ENCODE results near the gene COL1A1.

The COL1A1 gene

DNA sequence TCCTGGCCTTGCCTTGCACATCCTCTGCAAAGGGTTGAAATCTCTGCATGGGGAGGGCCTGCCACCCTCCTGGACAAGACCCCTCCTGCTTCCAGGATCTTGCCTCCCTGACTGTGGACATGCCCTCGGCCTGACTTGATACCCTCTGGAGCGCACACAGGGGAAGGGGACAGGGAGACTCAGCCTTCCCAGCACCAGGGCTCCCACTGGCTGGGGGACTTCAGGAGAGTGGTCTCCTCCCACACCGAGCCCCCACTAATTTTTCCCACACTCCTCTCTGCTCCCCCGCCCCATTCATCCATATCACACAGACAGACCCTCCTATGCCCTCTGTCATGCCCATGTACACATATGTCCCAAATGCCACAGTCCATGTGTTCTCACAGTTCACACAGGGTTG lies 21.3 kb downstream of the COL1A1 start:
- DNase-seq (ENCODE audit: low read depth in 1 of 2, low spot score in 1 of 2) = no peak
- Histone ChIP-seq H3K27me3 (ENCODE audit: insufficient read depth, poor library complexity, severe bottlenecking) (no peaks in the 10 kb centered on the region), H3K27ac (replicated peaks) (no peak overlapping the region), H3K4me3 (replicated peaks; ENCODE audit: insufficient read depth, low read length) (no peak overlapping the region)
- TF ChIP-seq GABPA (IDR thresholded peaks at IDR 0.05; ENCODE audit: low read depth) (no peak), POLR2AphosphoS5 (IDR thresholded peaks at IDR 0.05; ENCODE audit: low read depth) (no peak), SPI1 (IDR thresholded peaks at IDR 0.05; ENCODE audit: borderline replicate concordance, low read depth) (no peak)
- TF ChIP-seq, protein P1, sequence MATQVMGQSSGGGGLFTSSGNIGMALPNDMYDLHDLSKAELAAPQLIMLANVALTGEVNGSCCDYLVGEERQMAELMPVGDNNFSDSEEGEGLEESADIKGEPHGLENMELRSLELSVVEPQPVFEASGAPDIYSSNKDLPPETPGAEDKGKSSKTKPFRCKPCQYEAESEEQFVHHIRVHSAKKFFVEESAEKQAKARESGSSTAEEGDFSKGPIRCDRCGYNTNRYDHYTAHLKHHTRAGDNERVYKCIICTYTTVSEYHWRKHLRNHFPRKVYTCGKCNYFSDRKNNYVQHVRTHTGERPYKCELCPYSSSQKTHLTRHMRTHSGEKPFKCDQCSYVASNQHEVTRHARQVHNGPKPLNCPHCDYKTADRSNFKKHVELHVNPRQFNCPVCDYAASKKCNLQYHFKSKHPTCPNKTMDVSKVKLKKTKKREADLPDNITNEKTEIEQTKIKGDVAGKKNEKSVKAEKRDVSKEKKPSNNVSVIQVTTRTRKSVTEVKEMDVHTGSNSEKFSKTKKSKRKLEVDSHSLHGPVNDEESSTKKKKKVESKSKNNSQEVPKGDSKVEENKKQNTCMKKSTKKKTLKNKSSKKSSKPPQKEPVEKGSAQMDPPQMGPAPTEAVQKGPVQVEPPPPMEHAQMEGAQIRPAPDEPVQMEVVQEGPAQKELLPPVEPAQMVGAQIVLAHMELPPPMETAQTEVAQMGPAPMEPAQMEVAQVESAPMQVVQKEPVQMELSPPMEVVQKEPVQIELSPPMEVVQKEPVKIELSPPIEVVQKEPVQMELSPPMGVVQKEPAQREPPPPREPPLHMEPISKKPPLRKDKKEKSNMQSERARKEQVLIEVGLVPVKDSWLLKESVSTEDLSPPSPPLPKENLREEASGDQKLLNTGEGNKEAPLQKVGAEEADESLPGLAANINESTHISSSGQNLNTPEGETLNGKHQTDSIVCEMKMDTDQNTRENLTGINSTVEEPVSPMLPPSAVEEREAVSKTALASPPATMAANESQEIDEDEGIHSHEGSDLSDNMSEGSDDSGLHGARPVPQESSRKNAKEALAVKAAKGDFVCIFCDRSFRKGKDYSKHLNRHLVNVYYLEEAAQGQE (IDR thresholded peaks at IDR 0.05; ENCODE audit: insufficient replicate concordance, low read depth) = no peak
- TF ChIP-seq, protein P2, sequence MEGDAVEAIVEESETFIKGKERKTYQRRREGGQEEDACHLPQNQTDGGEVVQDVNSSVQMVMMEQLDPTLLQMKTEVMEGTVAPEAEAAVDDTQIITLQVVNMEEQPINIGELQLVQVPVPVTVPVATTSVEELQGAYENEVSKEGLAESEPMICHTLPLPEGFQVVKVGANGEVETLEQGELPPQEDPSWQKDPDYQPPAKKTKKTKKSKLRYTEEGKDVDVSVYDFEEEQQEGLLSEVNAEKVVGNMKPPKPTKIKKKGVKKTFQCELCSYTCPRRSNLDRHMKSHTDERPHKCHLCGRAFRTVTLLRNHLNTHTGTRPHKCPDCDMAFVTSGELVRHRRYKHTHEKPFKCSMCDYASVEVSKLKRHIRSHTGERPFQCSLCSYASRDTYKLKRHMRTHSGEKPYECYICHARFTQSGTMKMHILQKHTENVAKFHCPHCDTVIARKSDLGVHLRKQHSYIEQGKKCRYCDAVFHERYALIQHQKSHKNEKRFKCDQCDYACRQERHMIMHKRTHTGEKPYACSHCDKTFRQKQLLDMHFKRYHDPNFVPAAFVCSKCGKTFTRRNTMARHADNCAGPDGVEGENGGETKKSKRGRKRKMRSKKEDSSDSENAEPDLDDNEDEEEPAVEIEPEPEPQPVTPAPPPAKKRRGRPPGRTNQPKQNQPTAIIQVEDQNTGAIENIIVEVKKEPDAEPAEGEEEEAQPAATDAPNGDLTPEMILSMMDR (IDR thresholded peaks at IDR 0.05; ENCODE audit: insufficient read depth, low read length) = no peak

DNA sequence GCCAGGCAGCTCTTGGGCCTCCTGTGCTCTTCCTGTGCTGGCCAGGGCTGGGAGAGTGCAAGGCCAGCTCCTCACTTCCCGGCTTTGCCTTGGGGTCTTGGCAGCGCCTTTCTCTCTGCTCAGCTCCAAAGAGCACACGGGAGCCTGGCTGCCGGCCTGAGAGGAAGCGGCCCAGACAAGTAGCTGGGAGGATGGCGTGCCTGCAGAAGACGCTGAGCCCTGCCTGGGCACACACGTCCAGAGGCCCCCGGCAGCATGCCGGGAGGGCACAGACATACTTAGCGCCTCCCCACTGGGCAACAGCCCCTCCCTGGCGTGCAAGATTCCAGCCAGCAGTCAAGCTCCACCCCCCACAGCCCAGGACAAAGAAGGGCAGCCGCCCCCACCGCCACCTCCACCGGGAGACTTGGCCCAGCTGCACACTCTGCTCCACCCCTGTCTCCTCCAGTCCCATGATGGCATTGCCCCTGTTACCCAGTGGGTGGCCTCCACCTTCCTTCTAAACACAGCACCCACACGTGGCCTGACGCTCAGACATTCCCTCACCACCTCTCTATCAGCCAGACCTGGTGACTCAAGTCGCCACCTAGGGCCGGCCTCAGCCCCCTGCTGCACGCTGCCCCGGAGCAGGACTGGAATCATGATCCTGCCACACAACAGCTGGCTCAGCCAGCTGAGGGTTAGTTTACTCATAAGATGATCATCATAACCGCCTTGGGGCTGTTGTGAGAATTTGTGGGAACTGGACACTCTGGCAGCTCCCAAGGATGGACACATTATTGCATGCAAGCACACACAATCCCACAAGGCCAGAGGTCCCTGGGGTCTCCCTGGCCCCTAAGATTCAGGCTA lies 23.2 kb downstream of the COL1A1 start:
- no peak overlapping the region for H3K27ac ChIP-seq (replicated peaks)
- no peak overlapping the region for H3K4me3 ChIP-seq (replicated peaks; ENCODE audit: insufficient read depth, low read length)
- peak; percentile 75 to 76 for DNase-seq (ENCODE audit: low read depth in 1 of 2, low spot score in 1 of 2)
- H3K27me3 ChIP-seq (ENCODE audit: insufficient read depth, poor library complexity, severe bottlenecking) = no peaks in the 10 kb centered on the region
- TF ChIP-seq SPI1 (IDR thresholded peaks at IDR 0.05; ENCODE audit: borderline replicate concordance, low read depth) (no peak), POLR2AphosphoS5 (IDR thresholded peaks at IDR 0.05; ENCODE audit: low read depth) (no peak), GABPA (IDR thresholded peaks at IDR 0.05; ENCODE audit: low read depth) (no peak)
- TF ChIP-seq, protein P2 (IDR thresholded peaks at IDR 0.05; ENCODE audit: insufficient read depth, low read length) = peak; percentile 55
- TF ChIP-seq, protein P1 (IDR thresholded peaks at IDR 0.05; ENCODE audit: insufficient replicate concordance, low read depth) = no peak

DNA sequence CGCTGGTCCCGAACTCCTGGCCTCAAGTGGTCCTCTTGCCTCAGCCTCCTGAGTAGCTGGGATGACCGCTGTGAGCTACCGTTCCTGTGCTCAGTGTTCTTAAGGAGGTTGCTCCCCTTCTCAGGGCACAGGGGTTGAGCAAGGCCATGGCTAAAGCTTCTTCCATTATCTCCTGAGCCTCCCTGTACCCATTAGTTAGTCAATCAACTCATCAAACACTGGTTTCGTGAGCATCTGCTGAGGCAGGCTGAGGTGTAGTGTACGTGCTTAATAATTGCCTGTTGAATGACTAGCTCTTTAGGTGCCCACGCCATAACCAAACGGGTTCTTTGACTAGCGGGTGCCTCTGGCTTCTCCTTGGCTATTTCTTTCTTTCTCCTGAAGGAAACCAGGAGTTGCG lies 24.0 kb downstream of the COL1A1 start:
- H3K27ac ChIP-seq (replicated peaks) = no peak overlapping the region
- TF ChIP-seq SPI1 (IDR thresholded peaks at IDR 0.05; ENCODE audit: borderline replicate concordance, low read depth) (no peak), POLR2AphosphoS5 (IDR thresholded peaks at IDR 0.05; ENCODE audit: low read depth) (no peak), GABPA (IDR thresholded peaks at IDR 0.05; ENCODE audit: low read depth) (no peak)
- TF ChIP-seq, protein P2 (IDR thresholded peaks at IDR 0.05; ENCODE audit: insufficient read depth, low read length) = no peak
- TF ChIP-seq, protein P1 (IDR thresholded peaks at IDR 0.05; ENCODE audit: insufficient replicate concordance, low read depth) = no peak
- no peaks in the 10 kb centered on the region for H3K27me3 ChIP-seq (ENCODE audit: insufficient read depth, poor library complexity, severe bottlenecking)
- DNase-seq (ENCODE audit: low read depth in 1 of 2, low spot score in 1 of 2) = no peak
- no peak overlapping the region for H3K4me3 ChIP-seq (replicated peaks; ENCODE audit: insufficient read depth, low read length)

All from HL-60 (cell line).